Fibroblast of lung (primary cell): ENCODE data around the gene KRTAP22-2. TPM values are rescaled to one million over a fixed set of nuclear protein-coding genes. Genes with fewer than 3 reads are reported as not detected.

Experiments used
- DNase-seq, 2 donors: peaks; one replicate each; pipeline versions ENCODE4 v3.0.0 to v3.0.0-alpha.2; 2010; ENCODE audit warnings: low read depth in 2 of 2
- H2AFZ ChIP-seq: 2 replicates; pipeline ENCODE4 v1.5.1; 2012; ENCODE audit warnings: low read length, control low read depth, inconsistent platforms
- H3K27ac ChIP-seq: 2 replicates; pipeline ENCODE4 v1.5.1; 2011; ENCODE audit warnings: low read length, control low read depth; ENCODE audit not compliant: insufficient read depth
- H3K27me3 ChIP-seq: 2 replicates; pipeline ENCODE4 v1.5.1; 2011; ENCODE audit warnings: mild to moderate bottlenecking, low read length; ENCODE audit not compliant: control insufficient read depth, insufficient read depth
- H3K36me3 ChIP-seq: 2 replicates; pipeline ENCODE4 v1.5.1; 2011; ENCODE audit warnings: low read length; ENCODE audit not compliant: control insufficient read depth, insufficient read depth
- H3K4me1 ChIP-seq: 2 replicates; pipeline ENCODE4 v1.5.1; 2011; ENCODE audit warnings: low read length; ENCODE audit not compliant: control insufficient read depth, insufficient read depth; ENCODE audit errors: extremely low read depth
- H3K4me2 ChIP-seq: 2 replicates; pipeline ENCODE4 v1.5.1; 2011; ENCODE audit warnings: low read length, control low read depth; ENCODE audit not compliant: insufficient read depth; ENCODE audit errors: extremely low read depth
- H3K4me3 ChIP-seq, 4 experiments: fragments of 200-600 bp in 1 of 4; sonication (generic) in 1 of 4; replicated peaks in 1 of 4; 2 replicates each; pipeline ENCODE4 v1.5.1; 2011 to 2016; ENCODE audit warnings: low read length in 4 of 4, low read depth in 3 of 4, mild to moderate bottlenecking in 3 of 4, control low read depth in 2 of 4, inconsistent platforms in 1 of 4, mixed read lengths in 1 of 4; ENCODE audit not compliant: insufficient read depth in 1 of 4; ENCODE audit errors: control extremely low read depth in 1 of 4
- H3K79me2 ChIP-seq: 2 replicates; pipeline ENCODE4 v1.5.1; 2012; ENCODE audit warnings: mild to moderate bottlenecking, low read length, inconsistent platforms; ENCODE audit not compliant: control insufficient read depth, insufficient read depth
- H3K9ac ChIP-seq: 2 replicates; pipeline ENCODE4 v1.5.1; 2011; ENCODE audit warnings: mild to moderate bottlenecking, low read length, control low read depth; ENCODE audit not compliant: insufficient read depth
- H3K9me3 ChIP-seq: 2 replicates; pipeline ENCODE4 v1.5.1; 2012; ENCODE audit warnings: low read depth, low read length; ENCODE audit not compliant: control insufficient read depth, insufficient read depth
- H4K20me1 ChIP-seq: 2 replicates; pipeline ENCODE4 v1.5.1; 2011; ENCODE audit warnings: low read length; ENCODE audit not compliant: control insufficient read depth, insufficient read depth; ENCODE audit errors: extremely low read depth
- EZH2 ChIP-seq: IDR thresholded peaks from 2 replicates; pipeline ENCODE4 v1.5.1; 2012; ENCODE audit warnings: low read length, control low read depth, mild to moderate bottlenecking; ENCODE audit errors: missing control alignments
- polyA plus RNA-seq, 2 donors: library from polyadenylated mRNA; depleted of rRNA in 1 of 2; stranded (reverse) in 1 of 2; unstranded in 1 of 2; fragments of >200 nt; gene quantifications; 2 replicates each; pipeline ENCODE4 v1.2.1, GENCODE V29; 2011 to 2012; ENCODE audit warnings: missing spikeins in 1 of 2
- total RNA-seq: library from RNA; depleted of rRNA; stranded (reverse); fragments of >200 nt; gene quantifications from 2 replicates; pipeline ENCODE4 v1.2.1, GENCODE V29; 2014
- TF ChIP-seq, protein P1 (sequence below), 2 donors: IDR thresholded peaks in 1 of 2; conservative IDR thresholded peaks in 1 of 2; 1 replicate in 1 of 2; 2 replicates in 1 of 2; pipeline ENCODE4 v1.5.1; 2011 to 2012; ENCODE audit warnings: low read length in 2 of 2, control low read depth in 1 of 2, inconsistent platforms in 1 of 2, low read depth in 1 of 2, mild to moderate bottlenecking in 1 of 2

KRTAP22-2 gene
- total and polyA plus RNA-seq, 2 donors (not counting 1 experiment from before 2014, with no cell fraction given): not detected

GRCh38 chr21:30629200-30629599 lies 39.0 kb upstream of the KRTAP22-2 start:
- Histone ChIP-seq H2AFZ (no peak overlapping the region), H3K79me2 (no peaks in the 10 kb centered on the region), H3K27me3 (no peaks in the 10 kb centered on the region), H3K4me2 (no peak overlapping the region), H3K4me3 (no peak overlapping the region), H3K9ac (no peak overlapping the region), H3K27ac (no peak overlapping the region), H4K20me1 (no peaks in the 10 kb centered on the region), H3K9me3 (no peaks in the 10 kb centered on the region), H3K4me1 (no peaks in the 10 kb centered on the region), H3K36me3 (no peaks in the 10 kb centered on the region)
- TF ChIP-seq EZH2: no peak
- TF ChIP-seq, protein P1, sequence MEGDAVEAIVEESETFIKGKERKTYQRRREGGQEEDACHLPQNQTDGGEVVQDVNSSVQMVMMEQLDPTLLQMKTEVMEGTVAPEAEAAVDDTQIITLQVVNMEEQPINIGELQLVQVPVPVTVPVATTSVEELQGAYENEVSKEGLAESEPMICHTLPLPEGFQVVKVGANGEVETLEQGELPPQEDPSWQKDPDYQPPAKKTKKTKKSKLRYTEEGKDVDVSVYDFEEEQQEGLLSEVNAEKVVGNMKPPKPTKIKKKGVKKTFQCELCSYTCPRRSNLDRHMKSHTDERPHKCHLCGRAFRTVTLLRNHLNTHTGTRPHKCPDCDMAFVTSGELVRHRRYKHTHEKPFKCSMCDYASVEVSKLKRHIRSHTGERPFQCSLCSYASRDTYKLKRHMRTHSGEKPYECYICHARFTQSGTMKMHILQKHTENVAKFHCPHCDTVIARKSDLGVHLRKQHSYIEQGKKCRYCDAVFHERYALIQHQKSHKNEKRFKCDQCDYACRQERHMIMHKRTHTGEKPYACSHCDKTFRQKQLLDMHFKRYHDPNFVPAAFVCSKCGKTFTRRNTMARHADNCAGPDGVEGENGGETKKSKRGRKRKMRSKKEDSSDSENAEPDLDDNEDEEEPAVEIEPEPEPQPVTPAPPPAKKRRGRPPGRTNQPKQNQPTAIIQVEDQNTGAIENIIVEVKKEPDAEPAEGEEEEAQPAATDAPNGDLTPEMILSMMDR (conservative IDR thresholded peaks at IDR 0.05 in 1 of 2, IDR thresholded peaks at IDR 0.05 in 1 of 2; ENCODE audit: low read depth in 1 of 2, low read length in 2 of 2): no peak
- no peak for DNase-seq

DNA sequence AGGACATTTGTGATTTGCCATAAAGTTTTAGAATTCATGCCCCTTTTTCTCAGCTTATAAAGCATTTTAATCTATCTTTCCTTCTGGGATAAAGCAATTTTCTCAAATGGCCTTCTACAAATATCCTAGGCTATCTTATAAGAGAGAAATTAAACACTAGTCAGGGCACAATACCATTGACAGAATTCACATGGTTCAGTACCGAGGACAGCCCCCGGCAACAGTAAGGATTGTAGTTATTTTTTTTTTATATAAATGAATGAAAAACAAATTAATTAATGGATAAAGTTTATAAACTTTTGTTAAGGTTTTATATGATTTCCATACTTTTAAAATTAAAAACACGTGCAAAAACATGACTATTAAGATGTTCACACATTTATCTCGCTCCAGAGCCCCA lies 37.9 kb upstream of the KRTAP22-2 start:
- H3K27ac ChIP-seq: no peak overlapping the region
- no peak overlapping the region for H3K9ac ChIP-seq
- no peaks in the 10 kb centered on the region for H3K36me3 ChIP-seq
- no peaks in the 10 kb centered on the region for H4K20me1 ChIP-seq
- no peaks in the 10 kb centered on the region for H3K9me3 ChIP-seq
- no peaks in the 10 kb centered on the region for H3K4me1 ChIP-seq
- DNase-seq: no peak
- H2AFZ ChIP-seq: no peak overlapping the region
- H3K79me2 ChIP-seq: no peaks in the 10 kb centered on the region
- H3K4me2 ChIP-seq: no peak overlapping the region
- H3K4me3 ChIP-seq: no peak overlapping the region
- TF ChIP-seq EZH2: no peak
- TF ChIP-seq, protein P1 (conservative IDR thresholded peaks at IDR 0.05 in 1 of 2, IDR thresholded peaks at IDR 0.05 in 1 of 2; ENCODE audit: low read depth in 1 of 2, low read length in 2 of 2): no peak
- no peaks in the 10 kb centered on the region for H3K27me3 ChIP-seq

DNA sequence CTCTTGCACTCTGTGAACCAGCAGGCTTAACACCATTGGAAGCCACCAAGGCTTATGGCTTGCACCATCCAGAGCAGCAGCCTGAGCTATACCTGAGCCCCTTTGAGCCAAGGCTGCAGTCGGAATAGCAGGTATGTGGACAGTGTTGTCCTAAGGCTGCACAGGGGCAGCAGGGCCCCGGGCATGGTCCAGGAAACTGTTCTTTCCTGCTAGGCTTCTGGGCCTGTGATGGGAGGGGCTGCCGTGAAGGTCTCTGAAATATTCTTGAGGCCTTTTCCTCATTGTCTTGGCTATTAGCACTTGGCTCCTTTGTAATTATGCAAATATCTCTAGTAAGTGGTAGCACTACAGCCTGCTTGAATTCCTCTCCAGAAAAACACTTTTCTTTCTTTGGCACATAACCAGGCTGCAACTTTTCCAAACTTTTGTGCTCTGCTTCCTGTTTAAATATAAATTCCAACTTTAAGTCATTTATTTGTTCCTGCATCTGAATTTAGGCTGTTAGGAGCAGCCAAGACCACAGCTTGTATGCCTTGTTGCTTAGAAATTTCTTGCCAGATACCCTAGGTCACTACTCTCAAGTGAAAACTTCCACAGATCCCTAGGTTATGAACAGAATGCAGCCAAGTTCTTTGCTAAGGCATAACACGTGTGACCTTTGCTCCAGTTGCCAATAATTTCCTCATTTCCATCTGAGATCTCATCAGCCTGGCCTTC lies 35.4 kb upstream of the KRTAP22-2 start:
- Histone ChIP-seq H4K20me1 (no peaks in the 10 kb centered on the region), H3K27ac (no peak overlapping the region), H3K4me1 (no peaks in the 10 kb centered on the region), H2AFZ (no peak overlapping the region), H3K4me3 (no peak overlapping the region), H3K9me3 (no peaks in the 10 kb centered on the region), H3K79me2 (no peaks in the 10 kb centered on the region), H3K9ac (no peak overlapping the region), H3K36me3 (no peaks in the 10 kb centered on the region), H3K4me2 (no peak overlapping the region), H3K27me3 (no peaks in the 10 kb centered on the region)
- no peak for DNase-seq
- no peak for TF ChIP-seq EZH2
- TF ChIP-seq, protein P1 (conservative IDR thresholded peaks at IDR 0.05 in 1 of 2, IDR thresholded peaks at IDR 0.05 in 1 of 2; ENCODE audit: low read depth in 1 of 2, low read length in 2 of 2): no peak
